Endothelial cell of umbilical vein (primary cell): ENCODE results near the gene TIAM1. TPM values are rescaled to one million over a fixed set of nuclear protein-coding genes. Genes with fewer than 3 reads are reported as not detected.

Experiments used
- BruUV-seq: library from RNA; stranded (reverse); fragments of 400-500 nt; replicated peaks from 2 replicates; lab custom pipeline; 2021; lab: Mats Ljungman, UMichigan
- CTCF ChIA-PET: fragments of 300-600, 350-600 bp; sonication (Branson Sonifier 250); formaldehyde crosslinking; loops from one replicate; lab custom pipeline; 2021; ENCODE audit warnings: antibody characterized with exemption, inconsistent platforms; lab: Charles Lee
- POLR2A ChIA-PET: fragments of 300-600, 350-600 bp; sonication (Branson Sonifier 250); formaldehyde crosslinking; loops from one replicate; lab custom pipeline; 2021; ENCODE audit warnings: antibody characterized with exemption, inconsistent platforms; lab: Charles Lee
- DNase-seq: peaks from one replicate; pipeline ENCODE4 v3.0.0-alpha.2; 2011; ENCODE audit warnings: low read depth, low spot score
- FAIRE-seq: peaks from 2 replicates; lab custom pipeline; 2011; peaks lifted over from hg19 to GRCh38; lab: Jason Lieb, UNC
- H2AFZ ChIP-seq: 2 replicates; pipeline ENCODE4 v1.6.0; 2012; ENCODE audit warnings: low read depth, low read length, control low read depth, inconsistent platforms
- H3K27ac ChIP-seq: 2 replicates; pipeline ENCODE4 v1.5.1; 2011; ENCODE audit warnings: low read depth, mild to moderate bottlenecking, control low read depth, low read length, moderate library complexity; ENCODE audit not compliant: insufficient read depth
- H3K27me3 ChIP-seq, 2 experiments: 2 replicates each; pipeline versions ENCODE4 v1.6.0 to v1.6.1; 2011; ENCODE audit warnings: low read length in 2 of 2, mixed read lengths in 1 of 2; ENCODE audit not compliant: control insufficient read depth in 2 of 2, insufficient read depth in 2 of 2
- H3K36me3 ChIP-seq, 2 experiments: 2 replicates in 1 of 2; 3 replicates in 1 of 2; pipeline ENCODE4 v1.5.1; 2011; ENCODE audit warnings: low read length in 2 of 2, mild to moderate bottlenecking in 1 of 2, moderate library complexity in 1 of 2; ENCODE audit not compliant: control insufficient read depth in 2 of 2, insufficient read depth in 2 of 2; ENCODE audit errors: extremely low read depth in 1 of 2
- H3K4me1 ChIP-seq: 3 replicates; pipeline ENCODE4 v1.5.1; 2011; ENCODE audit warnings: mild to moderate bottlenecking, low read length; ENCODE audit not compliant: control insufficient read depth, insufficient read depth; ENCODE audit errors: extremely low read depth
- H3K4me2 ChIP-seq: 2 replicates; pipeline ENCODE4 v1.6.1; 2011; ENCODE audit warnings: low read length, control low read depth, mixed read lengths; ENCODE audit not compliant: insufficient read depth
- H3K4me3 ChIP-seq, 3 experiments: fragments of 200-600 bp in 1 of 3; sonication (generic), shearing (Covaris generic) in 1 of 3; replicated peaks in 1 of 3; 2 replicates each; pipeline ENCODE4 v1.5.1; 2011 to 2016; ENCODE audit warnings: control low read depth in 3 of 3, low read length in 3 of 3, mild to moderate bottlenecking in 2 of 3, inconsistent platforms in 1 of 3, low read depth in 1 of 3, moderate library complexity in 1 of 3; ENCODE audit not compliant: insufficient read depth in 1 of 3
- H3K79me2 ChIP-seq: 2 replicates; pipeline ENCODE4 v1.6.0; 2012; ENCODE audit warnings: low read length, inconsistent platforms; ENCODE audit not compliant: control insufficient read depth, insufficient read depth
- H3K9ac ChIP-seq: replicated peaks from 2 replicates; pipeline ENCODE3; 2011; ENCODE audit warnings: low read length, control low read depth; ENCODE audit not compliant: insufficient read depth; ENCODE audit errors: extremely low read depth
- H3K9me1 ChIP-seq: replicated peaks from 3 replicates; pipeline ENCODE4 v1.6.0; 2011; ENCODE audit warnings: mild to moderate bottlenecking, low read length; ENCODE audit not compliant: control insufficient read depth, insufficient read depth; ENCODE audit errors: extremely low read depth
- H3K9me3 ChIP-seq: replicated peaks from 2 replicates; pipeline ENCODE4 v1.5.1; 2012; ENCODE audit warnings: low read length, inconsistent platforms; ENCODE audit not compliant: control insufficient read depth, insufficient read depth
- H4K20me1 ChIP-seq: replicated peaks from 2 replicates; pipeline ENCODE3; 2011; ENCODE audit warnings: mild to moderate bottlenecking, low read length; ENCODE audit not compliant: control insufficient read depth, insufficient read depth; ENCODE audit errors: extremely low read depth
- GATA2 ChIP-seq: IDR thresholded peaks from 2 replicates; pipeline ENCODE4 v1.7.0; 2011; ENCODE audit warnings: low read depth, mild to moderate bottlenecking, moderate library complexity, mixed read lengths, low read length; ENCODE audit not compliant: insufficient read length, insufficient read depth
- MAX ChIP-seq: IDR thresholded peaks from 2 replicates; pipeline ENCODE4 v1.6.1; 2011; ENCODE audit not compliant: insufficient read depth, insufficient read length
- MYC ChIP-seq: IDR thresholded peaks from one replicate; pipeline ENCODE4 v1.6.1; 2011; ENCODE audit warnings: mild to moderate bottlenecking, low read depth, low read length
- POLR2A ChIP-seq: IDR thresholded peaks from 2 replicates; pipeline ENCODE4 v1.6.1; 2012; ENCODE audit warnings: low read depth, mild to moderate bottlenecking, control low read depth, low read length
- POLR2AphosphoS5 ChIP-seq: IDR thresholded peaks from 2 replicates; pipeline ENCODE4 v1.6.1; 2012; ENCODE audit warnings: low read depth, mild to moderate bottlenecking, control low read depth, low read length, moderate library complexity; ENCODE audit not compliant: insufficient read depth
- dilution Hi-C: fragments of 300-500 bp; cut with MboI; formaldehyde crosslinking; loops from one replicate; pipeline ENCODE4 v1.15.0; 2019; ENCODE audit warnings: low sequenced_read_pairs; ENCODE audit not compliant: extremely low pct_ligation_motif_present
- intact Hi-C: fragments of 100-400 bp; cut with micrococcal nuclease; formaldehyde crosslinking; loops from one replicate; pipeline ENCODE4 v1.10.0; 2022
- polyA plus RNA-seq, 4 experiments: library from polyadenylated mRNA; depleted of rRNA in 3 of 4; stranded (reverse) in 3 of 4; unstranded in 1 of 4; fragments of >200 nt; gene quantifications; 2 replicates each; pipeline versions ENCODE4 v1.2.1 to v1.2.3, GENCODE V29; 2011 to 2012; ENCODE audit warnings: missing spikeins in 1 of 4
- total RNA-seq: library from RNA; stranded (reverse); gene quantifications from 2 replicates; pipeline ENCODE4 v1.2.3, GENCODE V29; 2021

Gene TIAM1
- total and polyA plus RNA-seq, 2 donors (not counting 3 experiments of a cell fraction or from before 2014, with no cell fraction given) = 0.21 to 0.86 TPM

- FAIRE-seq = no peak
- Histone ChIP-seq H3K9ac (no peak overlapping the region), H3K36me3 (no peaks in the 10 kb centered on the region), H3K4me3 (no peak overlapping the region), H3K9me3 (no peaks in the 10 kb centered on the region), H3K27ac (no peak overlapping the region), H3K4me1 (no peaks in the 10 kb centered on the region), H3K9me1 (no peaks in the 10 kb centered on the region), H3K4me2 (no peak overlapping the region), H4K20me1 (no peaks in the 10 kb centered on the region), H3K79me2 (no peaks in the 10 kb centered on the region), H3K27me3 (no peaks in the 10 kb centered on the region), H2AFZ (no peak overlapping the region)
- no TSS peak for BruUV-seq
- no peak for TF ChIP-seq POLR2A
- no peak for TF ChIP-seq MAX
- TF ChIP-seq MYC = no peak
- dilution Hi-C loops (no loop called here), intact Hi-C loops (no loop called here)
- CTCF ChIA-PET = interaction anchor here (1.3 kb wide), 1 partner anchor 11 kb away, joined by 4 read pairs; no protein-coding TSS in a partner anchor
- POLR2A ChIA-PET = no interaction called here
- no peak for DNase-seq
These were observed 233.6 kb downstream of the TIAM1 start for GRCh38 chr21:31110430-31110829.

- POLR2A ChIA-PET = no interaction called here
- DNase-seq = no peak
- intact Hi-C loops = no loop called here
These were observed 236.2 kb downstream of the TIAM1 start for GRCh38 chr21:31107871-31108270.

More at GRCh38 chr21:31107871-31108270, 236.2 kb downstream of the TIAM1 start:
- Histone ChIP-seq H3K9ac (no peak overlapping the region), H3K27ac (no peak overlapping the region), H3K4me1 (no peaks in the 10 kb centered on the region), H2AFZ (no peak overlapping the region), H3K4me3 (no peak overlapping the region), H3K27me3 (no peaks in the 10 kb centered on the region), H3K79me2 (no peaks in the 10 kb centered on the region), H4K20me1 (no peaks in the 10 kb centered on the region), H3K4me2 (no peak overlapping the region), H3K9me1 (no peaks in the 10 kb centered on the region), H3K36me3 (no peaks in the 10 kb centered on the region), H3K9me3 (no peaks in the 10 kb centered on the region)
- CTCF ChIA-PET = no interaction called here
- BruUV-seq = no TSS peak
- TF ChIP-seq GATA2 (no peak), POLR2AphosphoS5 (no peak), MYC (no peak), MAX (no peak)
- no peak for FAIRE-seq
- dilution Hi-C loops = no loop called here
